Neural crest cell (in vitro differentiated cells): ENCODE measurements around the gene FLOT2. TPM values are rescaled to one million over a fixed set of nuclear protein-coding genes. Genes with fewer than 3 reads are reported as not detected.

Source experiments
- DNase-seq: peaks from one replicate; pipeline ENCODE4 v3.0.0; 2021; ENCODE audit warnings: low read depth, mixed read lengths, low spot score
- H3K27ac Mint-ChIP-seq: one replicate; pipeline ENCODE4 v1.8.0; 2021; ENCODE audit warnings: mild to moderate bottlenecking, mixed read lengths; ENCODE audit not compliant: unreplicated experiment
- H3K27me3 Mint-ChIP-seq: 2 replicates; pipeline ENCODE4 v1.8.0; 2021; ENCODE audit warnings: low read depth, mild to moderate bottlenecking, mixed read lengths
- H3K36me3 Mint-ChIP-seq: 2 replicates; pipeline ENCODE4 v1.8.0; 2021; ENCODE audit warnings: low read depth, mild to moderate bottlenecking, mixed read lengths
- H3K4me1 Mint-ChIP-seq: 2 replicates; pipeline ENCODE4 v1.8.0; 2021; ENCODE audit warnings: mixed read lengths
- H3K4me3 Mint-ChIP-seq: one replicate; pipeline ENCODE4 v1.8.0; 2021; ENCODE audit warnings: mild to moderate bottlenecking, mixed read lengths
- H3K9me3 Mint-ChIP-seq: 2 replicates; pipeline ENCODE4 v1.8.0; 2021; ENCODE audit warnings: mixed read lengths
- long read RNA-seq: library from polyadenylated mRNA; unstranded; transcript quantifications from one replicate; pipeline ENCODE4 v2.0.0, GENCODE V29; 2020
- total RNA-seq: library from RNA; stranded (reverse); gene quantifications from 2 replicates; pipeline ENCODE4 v1.2.1, GENCODE V29; 2021
- TF ChIP-seq, protein P1 (sequence below): fragments of 200-600 bp; sonication (generic); conservative IDR thresholded peaks from 2 replicates; pipeline ENCODE4 v1.5.0; 2021; ENCODE audit warnings: antibody characterized with exemption, mild to moderate bottlenecking

FLOT2 gene, protein sequence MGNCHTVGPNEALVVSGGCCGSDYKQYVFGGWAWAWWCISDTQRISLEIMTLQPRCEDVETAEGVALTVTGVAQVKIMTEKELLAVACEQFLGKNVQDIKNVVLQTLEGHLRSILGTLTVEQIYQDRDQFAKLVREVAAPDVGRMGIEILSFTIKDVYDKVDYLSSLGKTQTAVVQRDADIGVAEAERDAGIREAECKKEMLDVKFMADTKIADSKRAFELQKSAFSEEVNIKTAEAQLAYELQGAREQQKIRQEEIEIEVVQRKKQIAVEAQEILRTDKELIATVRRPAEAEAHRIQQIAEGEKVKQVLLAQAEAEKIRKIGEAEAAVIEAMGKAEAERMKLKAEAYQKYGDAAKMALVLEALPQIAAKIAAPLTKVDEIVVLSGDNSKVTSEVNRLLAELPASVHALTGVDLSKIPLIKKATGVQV
- total RNA-seq: 132 and 133 TPM in 2 replicates
- long read RNA-seq, transcript FLOT2-202 (11 exons, 2,618 nt): major isoform, 5 of 15 reads
- long read RNA-seq, partial matches to known transcripts: 3 of 15 reads
- long read RNA-seq, other reads (novel, unspliced or antisense): 7 of 15 reads

DNA sequence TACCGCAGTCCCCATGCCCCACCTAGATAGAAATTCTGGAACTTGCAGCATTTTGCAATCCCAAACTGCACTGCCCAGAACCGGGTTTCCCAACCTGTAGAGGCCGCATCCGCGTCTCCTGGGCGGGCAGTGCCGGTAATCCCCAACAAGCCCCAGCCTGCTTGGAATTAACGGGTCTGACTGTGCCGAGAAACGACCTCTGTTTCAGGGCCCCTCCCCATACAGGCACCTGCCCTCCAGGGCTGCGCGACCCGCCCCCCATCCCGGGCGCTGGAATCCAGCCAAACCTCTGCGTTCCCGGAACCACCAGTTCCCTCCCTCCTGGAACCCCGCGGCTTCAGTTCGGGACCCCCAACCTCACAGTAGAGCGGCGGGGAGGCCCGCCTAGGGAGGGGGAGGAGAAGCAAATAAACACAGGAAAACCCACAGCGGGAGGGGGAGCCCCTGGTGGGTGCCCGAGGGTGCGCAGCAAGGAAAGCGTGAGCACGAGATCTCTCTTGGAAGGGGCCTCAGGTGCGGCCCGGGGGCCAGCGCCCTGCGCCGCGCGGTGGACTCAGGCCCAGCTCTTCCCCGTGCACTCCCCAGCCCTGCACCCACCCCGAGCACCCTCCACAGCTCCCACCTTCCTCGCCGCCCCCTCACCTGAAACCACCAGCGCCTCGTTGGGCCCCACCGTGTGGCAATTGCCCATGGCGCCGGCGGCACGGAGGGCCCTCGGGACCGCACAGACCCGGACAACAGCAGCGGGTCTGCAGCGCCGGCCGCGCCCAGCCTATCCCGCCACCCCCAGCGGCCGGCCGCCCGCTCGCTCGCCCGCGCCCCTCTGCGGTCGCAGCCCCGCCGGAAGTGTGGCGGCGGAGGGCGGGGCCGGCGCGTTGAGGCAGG, at the start of gene FLOT2:
FLOT2 (minus strand) TSS at position 850 of the 885 bp plus-strand sequence; CDS start at position 691, 159 bp downstream.
- H3K27me3 Mint-ChIP-seq: no peaks in the 10 kb centered on the region
- DNase-seq: peak; percentile 53
- H3K9me3 Mint-ChIP-seq: no peaks in the 10 kb centered on the region
- H3K36me3 Mint-ChIP-seq: peaks cover 13% of the 10 kb centered on the region
- TF ChIP-seq, protein P1, sequence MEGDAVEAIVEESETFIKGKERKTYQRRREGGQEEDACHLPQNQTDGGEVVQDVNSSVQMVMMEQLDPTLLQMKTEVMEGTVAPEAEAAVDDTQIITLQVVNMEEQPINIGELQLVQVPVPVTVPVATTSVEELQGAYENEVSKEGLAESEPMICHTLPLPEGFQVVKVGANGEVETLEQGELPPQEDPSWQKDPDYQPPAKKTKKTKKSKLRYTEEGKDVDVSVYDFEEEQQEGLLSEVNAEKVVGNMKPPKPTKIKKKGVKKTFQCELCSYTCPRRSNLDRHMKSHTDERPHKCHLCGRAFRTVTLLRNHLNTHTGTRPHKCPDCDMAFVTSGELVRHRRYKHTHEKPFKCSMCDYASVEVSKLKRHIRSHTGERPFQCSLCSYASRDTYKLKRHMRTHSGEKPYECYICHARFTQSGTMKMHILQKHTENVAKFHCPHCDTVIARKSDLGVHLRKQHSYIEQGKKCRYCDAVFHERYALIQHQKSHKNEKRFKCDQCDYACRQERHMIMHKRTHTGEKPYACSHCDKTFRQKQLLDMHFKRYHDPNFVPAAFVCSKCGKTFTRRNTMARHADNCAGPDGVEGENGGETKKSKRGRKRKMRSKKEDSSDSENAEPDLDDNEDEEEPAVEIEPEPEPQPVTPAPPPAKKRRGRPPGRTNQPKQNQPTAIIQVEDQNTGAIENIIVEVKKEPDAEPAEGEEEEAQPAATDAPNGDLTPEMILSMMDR: peak; percentile 37
- H3K4me3 Mint-ChIP-seq: peak within 1 kb of the TSS; percentile 98
- peak within 1 kb of the TSS; percentile 75 for H3K27ac Mint-ChIP-seq
- H3K4me1 Mint-ChIP-seq: peaks cover 54% of the 10 kb centered on the region

DNA sequence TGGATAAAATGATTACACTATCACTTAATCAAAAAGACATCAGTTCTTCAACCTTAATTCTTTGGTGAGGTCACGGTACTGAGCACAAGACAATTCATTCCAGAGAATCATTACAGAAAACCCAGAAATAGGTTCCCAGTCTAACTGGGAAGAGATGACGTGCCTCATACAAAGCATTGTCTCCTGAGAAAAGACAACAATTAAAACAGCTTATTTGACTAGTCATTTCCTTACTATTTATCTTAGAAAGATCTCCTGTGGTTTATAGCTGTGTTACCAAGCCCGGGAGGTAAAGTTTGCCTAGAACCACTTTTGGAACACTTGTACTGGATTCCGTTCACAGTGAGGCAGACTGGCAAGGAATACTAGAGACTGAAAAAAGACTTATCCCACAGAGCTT, 48.7 kb upstream of the FLOT2 start:
- Mint-ChIP-seq H3K4me1 (peaks cover 35% of the 10 kb centered on the region), H3K27ac (no peak overlapping the region), H3K27me3 (no peaks in the 10 kb centered on the region), H3K4me3 (peak overlapping the region; percentile 72), H3K36me3 (no peaks in the 10 kb centered on the region), H3K9me3 (no peaks in the 10 kb centered on the region)
- TF ChIP-seq, protein P1: no peak
- no peak for DNase-seq

DNA sequence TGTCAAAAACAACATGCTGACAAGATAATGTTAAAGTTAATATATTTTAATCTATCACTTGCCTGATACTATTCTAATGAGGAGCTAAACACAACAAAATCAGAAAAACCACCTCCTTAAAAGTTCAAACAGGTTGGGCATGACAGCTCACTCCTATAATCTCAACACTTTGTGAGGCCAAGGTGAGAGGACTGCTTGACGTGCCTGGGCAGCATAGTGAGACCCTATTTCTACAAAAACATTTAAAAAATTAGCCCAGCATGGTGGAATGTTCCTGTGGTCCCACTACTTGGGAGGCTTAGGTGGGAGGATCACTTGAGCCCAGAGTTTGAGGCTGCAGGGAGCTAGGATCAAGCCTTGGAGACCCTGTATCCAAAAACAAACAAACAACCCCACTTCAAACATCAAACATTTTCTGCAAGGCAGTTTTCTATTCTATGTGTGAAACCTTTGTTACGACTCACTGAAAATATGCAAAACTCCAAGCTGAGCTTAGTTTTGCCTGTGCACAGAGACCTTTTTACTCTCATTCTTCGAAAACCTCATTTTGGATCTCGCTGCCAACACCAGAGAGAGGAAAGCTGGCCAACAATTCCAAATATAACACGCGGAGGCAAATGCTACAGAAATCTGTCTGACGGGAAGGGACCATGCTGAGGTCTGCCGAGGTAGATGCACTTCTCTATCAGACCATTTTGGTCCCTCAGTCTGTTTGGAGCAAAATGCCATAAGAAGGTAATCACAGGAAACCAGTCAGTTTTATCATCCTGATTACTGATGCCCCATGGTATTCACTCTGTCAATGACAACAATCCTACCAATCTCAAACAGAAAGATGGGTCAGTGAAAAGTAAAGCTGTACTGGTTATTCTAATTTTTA, 47.6 kb upstream of the FLOT2 start:
- peak overlapping the region; percentile 54 for H3K4me3 Mint-ChIP-seq
- no peak for DNase-seq
- H3K9me3 Mint-ChIP-seq: no peaks in the 10 kb centered on the region
- H3K27me3 Mint-ChIP-seq: no peaks in the 10 kb centered on the region
- TF ChIP-seq, protein P1: no peak
- H3K4me1 Mint-ChIP-seq: peaks cover 46% of the 10 kb centered on the region
- H3K36me3 Mint-ChIP-seq: no peaks in the 10 kb centered on the region
- H3K27ac Mint-ChIP-seq: no peak overlapping the region

DNA sequence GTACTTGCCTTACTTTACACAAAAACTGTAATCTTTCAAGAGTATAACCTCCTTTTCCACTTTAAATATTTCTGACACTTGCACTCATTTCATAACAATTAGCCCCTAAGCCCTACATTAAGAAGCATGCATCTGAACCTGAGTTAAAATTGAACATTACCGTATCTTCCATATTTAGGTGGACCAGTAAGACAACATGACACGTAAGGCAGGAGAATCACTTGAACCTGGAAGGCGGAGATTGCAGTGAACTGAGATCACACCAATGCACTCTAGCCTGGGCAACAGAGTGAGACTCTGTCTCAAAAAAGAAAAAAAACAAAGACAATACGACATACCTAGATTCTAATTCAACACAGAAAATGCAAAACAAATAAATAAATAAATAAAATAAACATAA, 46.8 kb upstream of the FLOT2 start:
- TF ChIP-seq, protein P1: no peak
- H3K4me3 Mint-ChIP-seq: peak overlapping the region; percentile 15
- DNase-seq: no peak
- H3K27ac Mint-ChIP-seq: no peak overlapping the region
- no peaks in the 10 kb centered on the region for H3K9me3 Mint-ChIP-seq
- H3K27me3 Mint-ChIP-seq: no peaks in the 10 kb centered on the region
- H3K36me3 Mint-ChIP-seq: no peaks in the 10 kb centered on the region
- H3K4me1 Mint-ChIP-seq: peaks cover 54% of the 10 kb centered on the region
